K562 (cell line): ENCODE data around the gene TELO2. TPM values are rescaled to one million over a fixed set of nuclear protein-coding genes. Genes with fewer than 3 reads are reported as not detected.
A peak's percentile ranks its signal among the peaks of the same experiment; 100 is the strongest.

Experiments used
- ATAC-seq: fragments of 200-7000 bp; cut with Tn5 transposase; 3 replicates; pipeline ENCODE4 v1.9.1; 2020; ENCODE audit warnings: moderate library complexity
- BruUV-seq: library from RNA; stranded (reverse); fragments of 400-500 nt; replicated peaks from 2 replicates; lab custom pipeline; 2021; lab: Mats Ljungman, UMichigan
- CTCF ChIA-PET: fragments of 300-600 bp; formaldehyde crosslinking; extraction: SDS; loops from one replicate; lab custom pipeline; 2021; ENCODE audit warnings: low intra/inter-chr PET ratio; lab: Yijun Ruan, JAX
- POLR2A ChIA-PET: fragments of 300-600, 350-650 bp; sonication (Branson Sonifier 250); formaldehyde crosslinking; extraction: SDS; loops from one replicate; lab custom pipeline; 2021; ENCODE audit warnings: antibody characterized with exemption, inconsistent platforms; lab: Yijun Ruan, JAX
- DNase-seq, 4 experiments: peaks; one replicate each; pipeline versions ENCODE4 v3.0.0 to v3.0.0-alpha.2; 2011 to 2018; ENCODE audit warnings: low spot score in 3 of 4, mixed read lengths in 3 of 4; ENCODE audit errors: extremely low read depth in 1 of 4
- FAIRE-seq: peaks from 2 replicates; lab custom pipeline; 2011; peaks lifted over from hg19 to GRCh38; lab: Jason Lieb, UNC
- H2AFZ ChIP-seq: 2 replicates; pipeline ENCODE4 v1.6.0; 2011; ENCODE audit warnings: low read depth, low read length, control low read depth, inconsistent platforms
- H3K27ac ChIP-seq: fragments of 200-600 bp; 3 replicates; pipeline ENCODE4 v1.8.0; 2011; ENCODE audit warnings: low read depth, mild to moderate bottlenecking, control low read depth, inconsistent platforms, low read length, moderate library complexity, mixed read lengths; ENCODE audit errors: extremely low read depth
- H3K27me3 ChIP-seq, 2 experiments: fragments of 300-600 bp in 1 of 2; 2 replicates in 1 of 2; 3 replicates in 1 of 2; pipeline versions ENCODE4 v1.6.0 to v1.8.0; 2011; ENCODE audit warnings: inconsistent platforms in 2 of 2, low read length in 2 of 2, mild to moderate bottlenecking in 1 of 2, mixed read lengths in 1 of 2, moderate library complexity in 1 of 2; ENCODE audit not compliant: control insufficient read depth in 2 of 2, insufficient read depth in 2 of 2
- H3K36me3 ChIP-seq: fragments of 300-600 bp; 3 replicates; pipeline ENCODE4 v1.8.0; 2011; ENCODE audit warnings: mild to moderate bottlenecking, low read length, inconsistent platforms; ENCODE audit not compliant: control insufficient read depth, insufficient read depth
- H3K4me1 ChIP-seq, 2 experiments: fragments of 200-600 bp in 1 of 2; replicated peaks in 1 of 2; 2 replicates in 1 of 2; 3 replicates in 1 of 2; pipeline versions ENCODE4 v1.5.1 to v1.8.0; 2011; ENCODE audit warnings: inconsistent platforms in 2 of 2, low read length in 2 of 2, mild to moderate bottlenecking in 1 of 2, mixed read lengths in 1 of 2, moderate library complexity in 1 of 2; ENCODE audit not compliant: control insufficient read depth in 2 of 2, insufficient read depth in 2 of 2
- H3K4me2 ChIP-seq: 2 replicates; pipeline ENCODE4 v1.6.1; 2011; ENCODE audit warnings: low read length, control low read depth, inconsistent platforms, mixed read lengths; ENCODE audit not compliant: insufficient read depth
- H3K4me3 ChIP-seq: fragments of 200-600 bp; sonication (generic), shearing (Covaris generic); 2 replicates; pipeline ENCODE4 v1.5.1; 2016; ENCODE audit warnings: control low read depth, inconsistent platforms
- H3K79me2 ChIP-seq: fragments of 200-600 bp; 3 replicates; pipeline ENCODE4 v1.8.0; 2011; ENCODE audit warnings: low read length, inconsistent platforms; ENCODE audit not compliant: control insufficient read depth, insufficient read depth
- H3K9ac ChIP-seq, 2 experiments: 2 replicates each; pipeline versions ENCODE4 v1.6.0 to v1.6.1; 2011; ENCODE audit warnings: low read depth in 2 of 2, low read length in 2 of 2, control low read depth in 1 of 2, inconsistent platforms in 1 of 2, mild to moderate bottlenecking in 1 of 2, mixed read lengths in 1 of 2; ENCODE audit not compliant: insufficient read depth in 1 of 2
- H3K9me1 ChIP-seq: one replicate; pipeline ENCODE4 v1.6.0; 2011; ENCODE audit warnings: inconsistent platforms, mild to moderate bottlenecking, low read length, moderate library complexity; ENCODE audit not compliant: control insufficient read depth, insufficient read depth
- H3K9me3 ChIP-seq: replicated peaks from 2 replicates; pipeline ENCODE4 v1.5.1; 2011; ENCODE audit warnings: low read depth, low read length, inconsistent platforms; ENCODE audit not compliant: control insufficient read depth, insufficient read depth
- H4K20me1 ChIP-seq: replicated peaks from 2 replicates; pipeline ENCODE4 v1.6.1; 2011; ENCODE audit warnings: low read length, inconsistent platforms, mixed read lengths; ENCODE audit not compliant: control insufficient read depth, insufficient read depth
- ELF2 ChIP-seq: fragments of 250-450 bp; sonication (Bioruptor Pico); IDR thresholded peaks from 2 replicates; pipeline ENCODE4 v1.5.0; 2021; ENCODE audit warnings: mild to moderate bottlenecking
- PPARD ChIP-seq: fragments of 250-450 bp; sonication (Bioruptor Pico); IDR thresholded peaks from 2 replicates; pipeline ENCODE4 v1.8.0; 2022; ENCODE audit warnings: inconsistent platforms, mild to moderate bottlenecking, moderate library complexity
- RUNX1 ChIP-seq: sonication (generic); IDR thresholded peaks from 2 replicates; pipeline ENCODE4 v1.6.1; 2016; ENCODE audit warnings: antibody characterized with exemption, low read depth
- TAF15 ChIP-seq: fragments of 200-400 bp; formaldehyde crosslinking; IDR thresholded peaks from 2 replicates; pipeline ENCODE4 v1.6.1; 2017; ENCODE audit warnings: mild to moderate bottlenecking, low read depth, low read length, moderate library complexity
- WGBS: fragments of 100-300 bp; shearing (Covaris generic); methylation state at CpG from one replicate; pipeline ENCODE4 v1.1.6; 2016; ENCODE audit warnings: low coverage, mixed read lengths; ENCODE audit not compliant: insufficient coverage; ENCODE audit errors: missing lambda C conversion rate; 5-methylcytosine and 5-hydroxymethylcytosine counted together
- in situ Hi-C: fragments of 300-500 bp; cut with MboI; formaldehyde crosslinking; loops from 4 replicates; pipeline ENCODE4 v1.15.0; 2018; ENCODE audit warnings: inconsistent platforms, mixed read lengths
- intact Hi-C: fragments of 100-400 bp; cut with micrococcal nuclease; formaldehyde crosslinking; loops from 2 replicates; pipeline ENCODE4 v1.14.2; 2022
- polyA plus RNA-seq, 8 experiments: library from polyadenylated mRNA; depleted of rRNA in 4 of 8; stranded (reverse) in 5 of 8; unstranded in 3 of 8; fragments of >200 nt; fragmentation: Nextera tagmentation in 2 of 8; fragmentation: Illumina TruSeq in 1 of 8; extraction: Ambion mirVana in 2 of 8; extraction: Trizol in 1 of 8; gene quantifications; 2 replicates each; pipeline versions ENCODE4 v1.2.1 to v1.2.3, GENCODE V29; 2011 to 2014; ENCODE audit warnings: inconsistent platforms in 1 of 8, missing spikeins in 1 of 8
- total RNA-seq, 7 experiments: library from RNA; depleted of rRNA in 6 of 7; stranded (reverse); fragments of >200 nt in 6 of 7; fragmentation: Illumina TruSeq in 2 of 7; extraction: Trizol in 2 of 7; gene quantifications; 2 replicates each; pipeline versions ENCODE4 v1.2.1 to v1.2.3, GENCODE V29; 2011 to 2021; ENCODE audit warnings: low replicate concordance in 1 of 7
- TF ChIP-seq, protein P1 (sequence below): fragments of 250-450 bp; sonication (Bioruptor Pico); IDR thresholded peaks from 2 replicates; pipeline ENCODE4 v1.8.0; 2021; ENCODE audit warnings: moderate library complexity, mild to moderate bottlenecking, inconsistent platforms
- TF ChIP-seq, protein P2 (sequence below): fragments of 250-450 bp; sonication (Bioruptor Pico); IDR thresholded peaks from 2 replicates; pipeline ENCODE4 v1.9.0; 2021; ENCODE audit warnings: mild to moderate bottlenecking
- TF ChIP-seq, protein P3 (sequence below): fragments of 250-450 bp; sonication (Bioruptor Pico); IDR thresholded peaks from 2 replicates; pipeline ENCODE4 v1.8.0; 2022; ENCODE audit warnings: moderate library complexity, mild to moderate bottlenecking, inconsistent platforms
- TF ChIP-seq, protein P4 (sequence below): sonication (generic); formaldehyde crosslinking; IDR thresholded peaks from 2 replicates; pipeline ENCODE4 v1.8.1; 2023; ENCODE audit warnings: missing genetic modification reagents, mild to moderate bottlenecking, borderline replicate concordance

Gene TELO2
- total and polyA plus RNA-seq, 9 of the 15 experiments (the other 6 are each of a cell fraction or from before 2014, with no cell fraction given): 0.51 to 91.8 (median 14.5) TPM

DNA sequence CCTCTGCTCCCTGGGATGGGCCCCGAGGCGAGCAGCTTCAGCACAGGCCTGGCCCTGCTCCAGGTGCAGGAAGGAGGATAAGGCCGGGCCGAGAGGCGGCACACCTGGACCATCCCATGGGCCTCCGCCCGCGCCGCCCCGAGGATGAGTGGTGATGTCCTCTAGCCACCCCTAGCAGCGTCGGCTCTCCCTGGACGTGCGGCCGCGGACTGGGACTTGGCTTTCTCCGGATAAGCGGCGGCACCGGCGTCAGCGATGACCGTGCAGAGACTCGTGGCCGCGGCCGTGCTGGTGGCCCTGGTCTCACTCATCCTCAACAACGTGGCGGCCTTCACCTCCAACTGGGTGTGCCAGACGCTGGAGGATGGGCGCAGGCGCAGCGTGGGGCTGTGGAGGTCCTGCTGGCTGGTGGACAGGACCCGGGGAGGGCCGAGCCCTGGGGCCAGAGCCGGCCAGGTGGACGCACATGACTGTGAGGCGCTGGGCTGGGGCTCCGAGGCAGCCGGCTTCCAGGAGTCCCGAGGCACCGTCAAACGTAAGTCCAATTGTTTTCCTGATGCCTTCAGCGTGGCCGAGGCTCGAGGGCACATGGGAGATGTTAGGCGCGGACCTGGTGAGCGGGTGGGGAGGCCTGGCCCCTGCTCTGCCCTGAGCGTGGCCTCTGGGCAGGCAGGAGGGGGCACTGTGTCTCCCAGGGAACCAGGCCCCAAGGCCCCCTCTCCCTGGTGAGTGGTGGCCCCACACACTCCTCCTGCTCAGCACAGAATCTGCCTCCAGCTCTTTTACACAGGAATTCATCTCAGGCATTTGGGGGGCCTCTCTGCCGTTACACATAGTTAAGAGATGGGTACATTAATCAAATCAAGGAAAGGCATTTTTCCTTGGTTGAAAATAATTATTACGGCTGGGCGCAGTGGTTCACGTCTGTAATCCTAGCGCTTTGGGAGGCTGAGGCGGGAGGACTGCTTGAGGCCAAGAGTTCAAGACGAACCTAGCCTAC, 41.2 kb downstream of the TELO2 start:
- intact Hi-C loops: no loop called here
- no peaks in the 10 kb centered on the region for H3K36me3 ChIP-seq
- POLR2A ChIA-PET: interaction anchor here (0.7 kb wide), 1 partner anchor 139 kb away, joined by 3 read pairs; no protein-coding TSS in a partner anchor
- H3K4me3 ChIP-seq: no peak overlapping the region
- H3K27ac ChIP-seq: no peak overlapping the region
- BruUV-seq: no TSS peak
- ATAC-seq (no peak), FAIRE-seq (no peak), DNase-seq (no peak)
- H3K9me1 ChIP-seq: no peaks in the 10 kb centered on the region
- H3K4me2 ChIP-seq: no peak overlapping the region
- WGBS: 45% methylated on average over 41 of the region's 57 CpGs
- H3K27me3 ChIP-seq: peaks cover 21 to 72% of the 10 kb centered on the region in 2 experiments; a peak in 4 of 5 replicates
- TF ChIP-seq TAF15: no peak
- TF ChIP-seq, protein P1, sequence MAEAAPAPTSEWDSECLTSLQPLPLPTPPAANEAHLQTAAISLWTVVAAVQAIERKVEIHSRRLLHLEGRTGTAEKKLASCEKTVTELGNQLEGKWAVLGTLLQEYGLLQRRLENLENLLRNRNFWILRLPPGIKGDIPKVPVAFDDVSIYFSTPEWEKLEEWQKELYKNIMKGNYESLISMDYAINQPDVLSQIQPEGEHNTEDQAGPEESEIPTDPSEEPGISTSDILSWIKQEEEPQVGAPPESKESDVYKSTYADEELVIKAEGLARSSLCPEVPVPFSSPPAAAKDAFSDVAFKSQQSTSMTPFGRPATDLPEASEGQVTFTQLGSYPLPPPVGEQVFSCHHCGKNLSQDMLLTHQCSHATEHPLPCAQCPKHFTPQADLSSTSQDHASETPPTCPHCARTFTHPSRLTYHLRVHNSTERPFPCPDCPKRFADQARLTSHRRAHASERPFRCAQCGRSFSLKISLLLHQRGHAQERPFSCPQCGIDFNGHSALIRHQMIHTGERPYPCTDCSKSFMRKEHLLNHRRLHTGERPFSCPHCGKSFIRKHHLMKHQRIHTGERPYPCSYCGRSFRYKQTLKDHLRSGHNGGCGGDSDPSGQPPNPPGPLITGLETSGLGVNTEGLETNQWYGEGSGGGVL (CRISPR knock-in tag): no peak
- no peak for TF ChIP-seq RUNX1
- TF ChIP-seq ELF2 (CRISPR knock-in tag): no peak
- TF ChIP-seq, protein P2, sequence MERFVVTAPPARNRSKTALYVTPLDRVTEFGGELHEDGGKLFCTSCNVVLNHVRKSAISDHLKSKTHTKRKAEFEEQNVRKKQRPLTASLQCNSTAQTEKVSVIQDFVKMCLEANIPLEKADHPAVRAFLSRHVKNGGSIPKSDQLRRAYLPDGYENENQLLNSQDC (CRISPR knock-in tag): no peak
- TF ChIP-seq PPARD (CRISPR knock-in tag): no peak
- TF ChIP-seq, protein P3, sequence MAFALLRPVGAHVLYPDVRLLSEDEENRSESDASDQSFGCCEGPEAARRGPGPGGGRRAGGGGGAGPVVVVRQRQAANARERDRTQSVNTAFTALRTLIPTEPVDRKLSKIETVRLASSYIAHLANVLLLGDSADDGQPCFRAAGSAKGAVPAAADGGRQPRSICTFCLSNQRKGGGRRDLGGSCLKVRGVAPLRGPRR (CRISPR knock-in tag): no peak
- TF ChIP-seq, protein P4, sequence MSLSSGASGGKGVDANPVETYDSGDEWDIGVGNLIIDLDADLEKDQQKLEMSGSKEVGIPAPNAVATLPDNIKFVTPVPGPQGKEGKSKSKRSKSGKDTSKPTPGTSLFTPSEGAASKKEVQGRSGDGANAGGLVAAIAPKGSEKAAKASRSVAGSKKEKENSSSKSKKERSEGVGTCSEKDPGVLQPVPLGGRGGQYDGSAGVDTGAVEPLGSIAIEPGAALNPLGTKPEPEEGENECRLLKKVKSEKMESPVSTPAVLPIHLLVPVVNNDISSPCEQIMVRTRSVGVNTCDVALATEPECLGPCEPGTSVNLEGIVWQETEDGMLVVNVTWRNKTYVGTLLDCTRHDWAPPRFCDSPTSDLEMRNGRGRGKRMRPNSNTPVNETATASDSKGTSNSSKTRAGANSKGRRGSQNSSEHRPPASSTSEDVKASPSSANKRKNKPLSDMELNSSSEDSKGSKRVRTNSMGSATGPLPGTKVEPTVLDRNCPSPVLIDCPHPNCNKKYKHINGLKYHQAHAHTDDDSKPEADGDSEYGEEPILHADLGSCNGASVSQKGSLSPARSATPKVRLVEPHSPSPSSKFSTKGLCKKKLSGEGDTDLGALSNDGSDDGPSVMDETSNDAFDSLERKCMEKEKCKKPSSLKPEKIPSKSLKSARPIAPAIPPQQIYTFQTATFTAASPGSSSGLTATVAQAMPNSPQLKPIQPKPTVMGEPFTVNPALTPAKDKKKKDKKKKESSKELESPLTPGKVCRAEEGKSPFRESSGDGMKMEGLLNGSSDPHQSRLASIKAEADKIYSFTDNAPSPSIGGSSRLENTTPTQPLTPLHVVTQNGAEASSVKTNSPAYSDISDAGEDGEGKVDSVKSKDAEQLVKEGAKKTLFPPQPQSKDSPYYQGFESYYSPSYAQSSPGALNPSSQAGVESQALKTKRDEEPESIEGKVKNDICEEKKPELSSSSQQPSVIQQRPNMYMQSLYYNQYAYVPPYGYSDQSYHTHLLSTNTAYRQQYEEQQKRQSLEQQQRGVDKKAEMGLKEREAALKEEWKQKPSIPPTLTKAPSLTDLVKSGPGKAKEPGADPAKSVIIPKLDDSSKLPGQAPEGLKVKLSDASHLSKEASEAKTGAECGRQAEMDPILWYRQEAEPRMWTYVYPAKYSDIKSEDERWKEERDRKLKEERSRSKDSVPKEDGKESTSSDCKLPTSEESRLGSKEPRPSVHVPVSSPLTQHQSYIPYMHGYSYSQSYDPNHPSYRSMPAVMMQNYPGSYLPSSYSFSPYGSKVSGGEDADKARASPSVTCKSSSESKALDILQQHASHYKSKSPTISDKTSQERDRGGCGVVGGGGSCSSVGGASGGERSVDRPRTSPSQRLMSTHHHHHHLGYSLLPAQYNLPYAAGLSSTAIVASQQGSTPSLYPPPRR (CRISPR knock-in tag): no peak
- peaks cover 0 to 71% of the 10 kb centered on the region in 2 experiments; a peak in 2 of 5 replicates for H3K4me1 ChIP-seq
- peaks cover 7% of the 10 kb centered on the region; the same call in 1 of the 2 replicates for H4K20me1 ChIP-seq
- no peaks in the 10 kb centered on the region for H3K79me2 ChIP-seq
- H3K9ac ChIP-seq: 0 out of 4 replicates have a peak overlapping the region, but pooled peaks of 1 of the 2 experiments have one; percentile 35
- no peak overlapping the region for H2AFZ ChIP-seq
- CTCF ChIA-PET: no interaction called here
- no peaks in the 10 kb centered on the region for H3K9me3 ChIP-seq
- in situ Hi-C loops: no loop called here
